HepG2 (cell line): ENCODE results near the gene KAT7. TPM values are rescaled to one million over a fixed set of nuclear protein-coding genes. Genes with fewer than 3 reads are reported as not detected.

Experiments used
- ATAC-seq: fragments of 200-7000 bp; cut with Tn5 transposase; 3 replicates; pipeline ENCODE4 v1.9.1; 2020; ENCODE audit warnings: mild to moderate bottlenecking, moderate library complexity
- BruUV-seq: library from RNA; stranded (reverse); fragments of 400-500 nt; replicated peaks from 2 replicates; lab custom pipeline; 2021; lab: Mats Ljungman, UMichigan
- CTCF ChIA-PET: fragments of 300-600 bp; formaldehyde crosslinking; extraction: SDS; loops from one replicate; lab custom pipeline; 2021; ENCODE audit warnings: low total read pairs, inconsistent platforms, low intra/inter-chr PET ratio; lab: Yijun Ruan, JAX
- POLR2A ChIA-PET: fragments of 350-600 bp; sonication (Branson Sonifier 250); formaldehyde crosslinking; loops from one replicate; lab custom pipeline; 2020; ENCODE audit warnings: antibody characterized with exemption, inconsistent platforms; lab: Yijun Ruan, JAX
- DNase-seq: peaks from one replicate; pipeline ENCODE4 v3.0.0-alpha.2; 2015; ENCODE audit warnings: low spot score
- FAIRE-seq: peaks from 3 replicates; lab custom pipeline; 2011; peaks lifted over from hg19 to GRCh38; lab: Jason Lieb, UNC
- H2AFZ ChIP-seq: one replicate; pipeline ENCODE4 v1.6.1; 2011; ENCODE audit warnings: low read length, inconsistent platforms
- H3K27ac ChIP-seq: fragments of 300-600 bp; 3 replicates; pipeline ENCODE4 v1.8.0; 2011; ENCODE audit warnings: mixed run types, mild to moderate bottlenecking, mixed read lengths, low read length, inconsistent platforms; ENCODE audit not compliant: insufficient read depth; ENCODE audit errors: extremely low read length
- H3K27me3 ChIP-seq, 2 experiments: fragments of 200-600 bp in 1 of 2; 2 replicates in 1 of 2; 3 replicates in 1 of 2; pipeline versions ENCODE4 v1.6.0 to v1.8.0; 2011; ENCODE audit warnings: low read length in 2 of 2, mild to moderate bottlenecking in 2 of 2, moderate library complexity in 2 of 2, inconsistent platforms in 1 of 2; ENCODE audit not compliant: insufficient read depth in 2 of 2, control insufficient read depth in 1 of 2
- H3K36me3 ChIP-seq, 2 experiments: fragments of 200-600 bp in 1 of 2; replicated peaks in 1 of 2; 2 replicates in 1 of 2; 3 replicates in 1 of 2; pipeline versions ENCODE4 v1.5.1 to v1.8.0; 2011; ENCODE audit warnings: low read length in 2 of 2, inconsistent platforms in 1 of 2; ENCODE audit not compliant: insufficient read depth in 2 of 2, control insufficient read depth in 1 of 2
- H3K4me1 ChIP-seq: 2 replicates; pipeline ENCODE4 v1.5.1; 2012; ENCODE audit warnings: low read length, inconsistent platforms; ENCODE audit not compliant: insufficient read depth
- H3K4me2 ChIP-seq: 2 replicates; pipeline ENCODE4 v1.6.0; 2011; ENCODE audit warnings: low read depth, low read length, inconsistent platforms
- H3K4me3 ChIP-seq, 3 experiments: fragments of 200-600 bp in 1 of 3; sonication (generic), shearing (Covaris generic) in 1 of 3; replicated peaks in 1 of 3; 2 replicates each; pipeline ENCODE4 v1.5.1; 2011 to 2016; ENCODE audit warnings: low read length in 3 of 3, inconsistent platforms in 2 of 3, low read depth in 2 of 3, mild to moderate bottlenecking in 2 of 3, control low read depth in 1 of 3, mixed read lengths in 1 of 3; ENCODE audit not compliant: insufficient read depth in 1 of 3
- H3K79me2 ChIP-seq: one replicate; pipeline ENCODE4 v1.6.1; 2011; ENCODE audit warnings: low read length, inconsistent platforms; ENCODE audit not compliant: insufficient read depth
- H3K9ac ChIP-seq: 2 replicates; pipeline ENCODE4 v1.6.0; 2011; ENCODE audit warnings: mild to moderate bottlenecking, low read depth, low read length, inconsistent platforms; ENCODE audit not compliant: insufficient read depth
- H3K9me3 ChIP-seq: 2 replicates; pipeline ENCODE4 v1.5.1; 2012; ENCODE audit warnings: mild to moderate bottlenecking, low read length
- H4K20me1 ChIP-seq: 2 replicates; pipeline ENCODE4 v1.6.0; 2011; ENCODE audit warnings: inconsistent platforms, mild to moderate bottlenecking, low read length, moderate library complexity; ENCODE audit not compliant: insufficient read depth
- BCL3 ChIP-seq: sonication (generic); formaldehyde crosslinking; IDR thresholded peaks from 2 replicates; pipeline ENCODE4 v1.5.1; 2020; ENCODE audit warnings: mild to moderate bottlenecking, missing genetic modification reagents, moderate library complexity
- ETV6 ChIP-seq: sonication (generic); formaldehyde crosslinking; conservative IDR thresholded peaks from 2 replicates; pipeline ENCODE4 v1.4.0; 2020; ENCODE audit warnings: missing genetic modification reagents
- FOXO1 ChIP-seq: sonication (generic); formaldehyde crosslinking; IDR thresholded peaks from 2 replicates; pipeline ENCODE4 v1.4.0; 2020; ENCODE audit warnings: missing genetic modification reagents
- GATAD2A ChIP-seq: IDR thresholded peaks from 2 replicates; pipeline ENCODE4 v1.6.1; 2016
- GTF3A ChIP-seq: sonication (generic); formaldehyde crosslinking; conservative IDR thresholded peaks from 2 replicates; pipeline ENCODE4 v1.4.0; 2020; ENCODE audit warnings: mild to moderate bottlenecking, missing genetic modification reagents
- HDAC1 ChIP-seq: sonication (generic); formaldehyde crosslinking; IDR thresholded peaks from 2 replicates; pipeline ENCODE4 v1.5.1; 2020; ENCODE audit warnings: mild to moderate bottlenecking, missing genetic modification reagents
- KLF16 ChIP-seq, 2 experiments: sonication (generic) in 1 of 2; formaldehyde crosslinking in 1 of 2; IDR thresholded peaks; 2 replicates each; pipeline versions ENCODE4 v1.6.1 to v1.8.0; 2016 to 2023; ENCODE audit warnings: missing genetic modification reagents in 2 of 2, missing compliant biosample characterization in 1 of 2
- KLF6 ChIP-seq: IDR thresholded peaks from 2 replicates; pipeline ENCODE4 v1.8.0; 2016; ENCODE audit warnings: missing biosample characterization, missing genetic modification reagents
- KMT2B ChIP-seq: IDR thresholded peaks from 2 replicates; pipeline ENCODE4 v1.6.1; 2016; ENCODE audit warnings: missing genetic modification reagents, missing compliant biosample characterization
- PHF8 ChIP-seq: sonication (generic); formaldehyde crosslinking; IDR thresholded peaks from 2 replicates; pipeline ENCODE4 v1.5.0; 2020; ENCODE audit warnings: missing genetic modification reagents
- POGZ ChIP-seq: sonication (generic); formaldehyde crosslinking; IDR thresholded peaks from 2 replicates; pipeline ENCODE4 v1.4.0; 2020; ENCODE audit warnings: mild to moderate bottlenecking, missing genetic modification reagents
- POLR2AphosphoS2 ChIP-seq: IDR thresholded peaks from 2 replicates; pipeline ENCODE4 v1.6.1; 2011; ENCODE audit warnings: low read depth, low read length, improper control_type of control experiment
- PRMT3 ChIP-seq: sonication (generic); formaldehyde crosslinking; IDR thresholded peaks from 2 replicates; pipeline ENCODE4 v1.8.1; 2022; ENCODE audit warnings: low read depth, mild to moderate bottlenecking, moderate library complexity, missing genetic modification reagents, borderline replicate concordance
- RARG ChIP-seq: sonication (generic); formaldehyde crosslinking; IDR thresholded peaks from 2 replicates; pipeline ENCODE4 v1.4.0; 2020; ENCODE audit warnings: low read depth, mild to moderate bottlenecking, missing genetic modification reagents
- RBM39 ChIP-seq: fragments of 200-400 bp; formaldehyde crosslinking; IDR thresholded peaks from one replicate; pipeline ENCODE4 v1.6.1; 2018; ENCODE audit warnings: antibody characterized with exemption, mild to moderate bottlenecking, low read depth, low read length; ENCODE audit not compliant: poor library complexity, severe bottlenecking
- SMAD3 ChIP-seq: sonication (generic); formaldehyde crosslinking; IDR thresholded peaks from 2 replicates; pipeline ENCODE4 v1.4.0; 2020; ENCODE audit warnings: missing genetic modification reagents
- SPEN ChIP-seq: sonication (generic); formaldehyde crosslinking; IDR thresholded peaks from 2 replicates; pipeline ENCODE4 v1.5.1; 2020; ENCODE audit warnings: low read depth, mild to moderate bottlenecking, missing genetic modification reagents
- SRSF9 ChIP-seq: fragments of 200-400 bp; formaldehyde crosslinking; IDR thresholded peaks from 2 replicates; pipeline ENCODE4 v1.6.1; 2018; ENCODE audit warnings: borderline replicate concordance, mild to moderate bottlenecking, low read depth, low read length; ENCODE audit not compliant: insufficient read depth, poor library complexity, severe bottlenecking
- ZBTB20 ChIP-seq: sonication (generic); formaldehyde crosslinking; IDR thresholded peaks from 2 replicates; pipeline ENCODE4 v1.8.1; 2023; ENCODE audit warnings: missing genetic modification reagents, low read depth, mild to moderate bottlenecking, borderline replicate concordance
- ZKSCAN8 ChIP-seq: IDR thresholded peaks from 2 replicates; pipeline ENCODE4 v1.6.1; 2016; ENCODE audit warnings: borderline replicate concordance, missing genetic modification reagents, missing compliant biosample characterization
- ZNF225 ChIP-seq: sonication (generic); formaldehyde crosslinking; IDR thresholded peaks from 2 replicates; pipeline ENCODE4 v1.4.0; 2020; ENCODE audit warnings: mild to moderate bottlenecking, missing genetic modification reagents
- ZNF292 ChIP-seq: sonication (generic); formaldehyde crosslinking; IDR thresholded peaks from 2 replicates; pipeline ENCODE4 v1.8.1; 2022; ENCODE audit warnings: mild to moderate bottlenecking, low read depth, missing genetic modification reagents, borderline replicate concordance
- ZNF33A ChIP-seq: sonication (generic); formaldehyde crosslinking; IDR thresholded peaks from 2 replicates; pipeline ENCODE4 v1.5.1; 2020; ENCODE audit warnings: missing genetic modification reagents, mild to moderate bottlenecking, moderate library complexity, borderline replicate concordance
- ZNF644 ChIP-seq: IDR thresholded peaks from 2 replicates; pipeline ENCODE4 v1.6.1; 2016; ENCODE audit warnings: low read depth
- ZNF678 ChIP-seq: sonication (generic); formaldehyde crosslinking; IDR thresholded peaks from 2 replicates; pipeline ENCODE4 v1.4.0; 2020; ENCODE audit warnings: mild to moderate bottlenecking, missing genetic modification reagents
- ZNF790 ChIP-seq: sonication (generic); formaldehyde crosslinking; IDR thresholded peaks from 2 replicates; pipeline ENCODE4 v1.8.0; 2022; ENCODE audit warnings: missing genetic modification reagents, mild to moderate bottlenecking, borderline replicate concordance
- WGBS: methylation state at CpG from one replicate; pipeline ENCODE4 v1.1.6; 2017; ENCODE audit warnings: low lambda C conversion rate; 5-methylcytosine and 5-hydroxymethylcytosine counted together
- in situ Hi-C: cut with HindIII; loops from 2 replicates; pipeline ENCODE4 v1.10.0; 2017; ENCODE audit warnings: low pct_unique_long_range_greater_than_20kb; ENCODE audit not compliant: extremely low pct_ligation_motif_present
- intact Hi-C: fragments of 100-400 bp; cut with micrococcal nuclease; formaldehyde crosslinking; loops from one replicate; pipeline ENCODE4 v1.10.0; 2022; ENCODE audit not compliant: unreplicated experiment
- polyA plus RNA-seq, 8 experiments: library from polyadenylated mRNA; depleted of rRNA in 3 of 8; stranded (reverse) in 7 of 8; unstranded in 1 of 8; fragments of >200 nt; fragmentation: Illumina TruSeq in 4 of 8; extraction: Trizol in 4 of 8; gene quantifications; 2 replicates each; pipeline versions ENCODE4 v1.2.1 to v1.2.3, GENCODE V29; 2011 to 2016; ENCODE audit warnings: low read depth in 4 of 8, missing spikeins in 1 of 8, mixed read lengths in 1 of 8; ENCODE audit not compliant: insufficient read depth in 1 of 8
- total RNA-seq, 5 experiments: library from RNA; depleted of rRNA; stranded (reverse); fragments of >200 nt; fragmentation: Illumina TruSeq; extraction: Trizol; gene quantifications; 2 replicates each; pipeline ENCODE4 v1.2.3, GENCODE V29; 2016; ENCODE audit warnings: low read depth in 1 of 5

KAT7 gene
- total and polyA plus RNA-seq, 2 of the 13 experiments (the other 11 are each of a cell fraction or from before 2014, with no cell fraction given): 21.2 to 39.2 TPM

- peak; percentile 53; the same call in 1 of the 2 replicates for TF ChIP-seq KLF6 (CRISPR knock-in tag)
- TF ChIP-seq RARG (CRISPR knock-in tag): no peak
- peak; percentile 75 for TF ChIP-seq ZNF292 (CRISPR knock-in tag)
- TF ChIP-seq ZKSCAN8: peak; percentile 56; the same call in 1 of the 2 replicates
- TF ChIP-seq KLF16 (CRISPR knock-in tag; IDR thresholded peaks at IDR 0.05): peak in 1 of 2 experiments; percentile 64; a peak in 1 of 4 replicates
- TF ChIP-seq ZNF33A (CRISPR knock-in tag): no peak
- TF ChIP-seq SMAD3: peak; percentile 46; the same call in 1 of the 2 replicates
- TF ChIP-seq ZBTB20: 0 out of 2 replicates have a peak, but pooled peaks have one; percentile 11
- peak; percentile 92 for TF ChIP-seq GATAD2A (CRISPR knock-in tag)
- peak; percentile 53; the same call in 1 of the 2 replicates for TF ChIP-seq POGZ (CRISPR knock-in tag)
- peak; percentile 87 for TF ChIP-seq HDAC1 (CRISPR knock-in tag)
- no peak for TF ChIP-seq RBM39
- TF ChIP-seq ZNF644: 0 out of 2 replicates have a peak, but pooled peaks have one; percentile 46
- no peak for TF ChIP-seq GTF3A (CRISPR knock-in tag)
Measured at GRCh38 chr17:49862781-49863331, 74.4 kb downstream of the KAT7 start (continued).

GRCh38 chr17:49866019-49866380 is 77.5 kb downstream of the KAT7 start:
- H3K27ac ChIP-seq: no peak overlapping the region
- no peaks in the 10 kb centered on the region for H3K79me2 ChIP-seq
- H3K4me3 ChIP-seq: no peak overlapping the region
- intact Hi-C loops: loop anchor here (10.0 kb wide), 1 partner anchor 219 kb away; no protein-coding TSS in a partner anchor
- H4K20me1 ChIP-seq: no peaks in the 10 kb centered on the region
- ChIA-PET POLR2A (no interaction called here), CTCF (no interaction called here)
- no peak for FAIRE-seq
- peaks cover 0 to 25% of the 10 kb centered on the region in 2 experiments; a peak in 4 of 5 replicates for H3K27me3 ChIP-seq
- no peak overlapping the region for H2AFZ ChIP-seq
- no peak overlapping the region for H3K9ac ChIP-seq
- H3K4me2 ChIP-seq: peak overlapping the region; percentile 30; the same call in 1 of the 2 replicates
- no peaks in the 10 kb centered on the region for H3K36me3 ChIP-seq
- H3K9me3 ChIP-seq: no peaks in the 10 kb centered on the region
- peaks cover 42% of the 10 kb centered on the region for H3K4me1 ChIP-seq
- WGBS: 0% methylated on average over 1 of the region's 1 CpG
- BruUV-seq: no TSS peak
- in situ Hi-C loops: loop anchor here (10.0 kb wide), 1 partner anchor 219 kb away; no protein-coding TSS in a partner anchor
- TF ChIP-seq POLR2AphosphoS2 (no peak), KMT2B (CRISPR knock-in tag) (no peak), BCL3 (no peak), PRMT3 (CRISPR knock-in tag) (no peak), ZNF678 (CRISPR knock-in tag) (no peak), FOXO1 (no peak), ZNF225 (CRISPR knock-in tag) (no peak), ETV6 (CRISPR knock-in tag) (no peak), ZNF790 (no peak), SPEN (CRISPR knock-in tag) (0 out of 2 replicates have a peak, but pooled peaks have one; percentile 1), SRSF9 (no peak), PHF8 (CRISPR knock-in tag) (0 out of 2 replicates have a peak, but pooled peaks have one; percentile 8)
- no peak for DNase-seq
- no peak for ATAC-seq
